ENCODE results near the gene C1R. TPM values are rescaled to one million over a fixed set of nuclear protein-coding genes. Genes with fewer than 3 reads are reported as not detected.

C1R gene
- total and polyA plus RNA-seq, 2 of the 8 experiments (the other 6 are each of a cell fraction or from before 2014, with no cell fraction given) = 6.9 to 16.3 TPM

GRCh38 chr12:7064516-7064915, 27.7 kb downstream of the C1R start:
- H3K56ac ChIP-seq (replicated peaks; ENCODE audit: insufficient read length, low read depth, low read length) = no peak overlapping the region
- WGBS, 2 experiments (ENCODE audit: extremely low coverage in 1 of 2, insufficient coverage in 1 of 2, insufficient read length in 1 of 2, insufficient replicate concordance in 2 of 2, low coverage in 1 of 2, low lambda C conversion rate in 2 of 2, missing lambda C conversion rate in 1 of 2) = 81% methylated on average over 3 of the region's 3 CpGs; no CpG with 5 or more reads in 1 of the 2 experiments
- H2AK5ac ChIP-seq (ENCODE audit: low read depth, low read length) = no peak overlapping the region
- H3K23ac ChIP-seq (ENCODE audit: insufficient read length) = no peak overlapping the region
- no peaks in the 10 kb centered on the region for H3K79me1 ChIP-seq (ENCODE audit: low read depth, low read length)
- no peaks in the 10 kb centered on the region for H3K79me2 ChIP-seq (ENCODE audit: control insufficient read depth in 1 of 2, insufficient read depth in 2 of 2, low read length in 2 of 2)
- no peaks in the 10 kb centered on the region for H3K36me3 ChIP-seq (ENCODE audit: control insufficient read depth in 2 of 4, insufficient read depth in 4 of 4, low read length in 3 of 4)
- peaks cover 0 to 5% (median 2%) of the 10 kb centered on the region in 4 experiments; a peak in 3 of 7 replicates for H3K4me1 ChIP-seq (replicated peaks in 1 of 4; ENCODE audit: control insufficient read depth in 3 of 4, insufficient read depth in 4 of 4, low read length in 3 of 4)
- no peak overlapping the region for H3K27ac ChIP-seq (ENCODE audit: low read depth, low read length)
- H2BK20ac ChIP-seq (ENCODE audit: low read length) = no peak overlapping the region
- H4K5ac ChIP-seq (ENCODE audit: insufficient read length, low read depth, low read length) = no peak overlapping the region
- H2BK120ac ChIP-seq (replicated peaks; ENCODE audit: low read depth, low read length) = no peak overlapping the region
- no peaks in the 10 kb centered on the region for H3K27me3 ChIP-seq (replicated peaks in 1 of 4; ENCODE audit: control insufficient read depth in 3 of 4, extremely low read depth in 1 of 4, insufficient read depth in 3 of 4, low read length in 3 of 4)
- ChIA-PET CTCF (ENCODE audit: partially characterized antibody) (interaction anchor here (0.9 to 3.1 kb wide), 3 partner anchors 8 to 49 kb away, joined by 3 to 13 read pairs (median 3); no protein-coding TSS in a partner anchor), POLR2A (ENCODE audit: partially characterized antibody) (interaction anchor here (1.9 kb wide), 1 partner anchor 12 kb away, joined by 9 read pairs; no protein-coding TSS in a partner anchor)
- H4K91ac ChIP-seq (replicated peaks; ENCODE audit: insufficient read length, low read length) = no peak overlapping the region
- H3K14ac ChIP-seq (ENCODE audit: insufficient read length) = no peak overlapping the region
- no peaks in the 10 kb centered on the region for H4K20me1 ChIP-seq (replicated peaks in 1 of 2; ENCODE audit: control insufficient read depth in 1 of 2, insufficient read depth in 2 of 2, low read length in 2 of 2)
- no peak overlapping the region for H3K4me3 ChIP-seq (ENCODE audit: extremely low read depth in 1 of 4, insufficient read depth in 2 of 4, low read depth in 3 of 4, low read length in 4 of 4)
- H2AFZ ChIP-seq (ENCODE audit: low read length) = no peak overlapping the region
- no peak overlapping the region for H4K8ac ChIP-seq (ENCODE audit: extremely low read depth, insufficient read depth, low read length)
- no peak overlapping the region for H2BK5ac ChIP-seq (ENCODE audit: low read depth, low read length)
- FAIRE-seq = no peak
- no peaks in the 10 kb centered on the region; a peak in 1 of 4 replicates for H3K9me3 ChIP-seq (ENCODE audit: insufficient read depth in 2 of 2, low read depth in 1 of 2, low read length in 1 of 2)
- no peak for DNase-seq (ENCODE audit: low read depth in 1 of 2, low spot score in 2 of 2)
- no peak overlapping the region for H2BK12ac ChIP-seq (ENCODE audit: low read depth, low read length)
- no peak overlapping the region for H3K18ac ChIP-seq (ENCODE audit: extremely low read depth, low read length)
- no peak overlapping the region for H2BK15ac ChIP-seq (ENCODE audit: low read length)
- no peak overlapping the region for H3K4me2 ChIP-seq (ENCODE audit: insufficient read depth in 1 of 2, low read depth in 2 of 2, low read length in 2 of 2)
- no peak overlapping the region for H3K4ac ChIP-seq (replicated peaks; ENCODE audit: insufficient read length, low read depth, low read length)
- H3K23me2 ChIP-seq (ENCODE audit: low read depth, low read length) = no peaks in the 10 kb centered on the region
- H3K9ac ChIP-seq (replicated peaks in 1 of 4; ENCODE audit: extremely low read depth in 1 of 4, low read depth in 3 of 4, low read length in 3 of 4) = no peak overlapping the region
- TF ChIP-seq MAX (IDR thresholded peaks at IDR 0.05) (no peak), RNF2 (IDR thresholded peaks at IDR 0.05; ENCODE audit: borderline replicate concordance, low read depth, low read length, missing control alignments, poor library complexity, severe bottlenecking) (no peak), FOSL1 (IDR thresholded peaks at IDR 0.05; ENCODE audit: insufficient read depth, low read depth, low read length) (no peak), KDM4A (IDR thresholded peaks at IDR 0.05; ENCODE audit: low read depth, low read length, severe bottlenecking) (no peak), EZH2 (IDR thresholded peaks at IDR 0.05; ENCODE audit: low read depth, low read length, severe bottlenecking) (no peak), GTF2F1 (IDR thresholded peaks at IDR 0.05; ENCODE audit: borderline replicate concordance, low read depth, low read length) (no peak), HDAC6 (IDR thresholded peaks at IDR 0.05; ENCODE audit: low read depth, low read length) (no peak), KDM1A (IDR thresholded peaks at IDR 0.05; ENCODE audit: borderline replicate concordance, low read length) (no peak), ASH2L (IDR thresholded peaks at IDR 0.05; ENCODE audit: low read length) (no peak), CHD2 (IDR thresholded peaks at IDR 0.05; ENCODE audit: low read length) (no peak), RXRA (IDR thresholded peaks at IDR 0.05; ENCODE audit: insufficient read depth, low read depth, low read length) (no peak), BACH1 (IDR thresholded peaks at IDR 0.05; ENCODE audit: low read length) (no peak), NANOG (IDR thresholded peaks at IDR 0.05; ENCODE audit: insufficient read depth, low read depth, low read length, poor library complexity, severe bottlenecking) (no peak), TEAD4 (IDR thresholded peaks at IDR 0.05; ENCODE audit: low read depth, low read length) (no peak)
